GM19455 (cell line): ENCODE data around the gene PDE2A.
A peak's percentile ranks its signal among the peaks of the same experiment; 100 is the strongest.

ENCODE experiments used
- ATAC-seq: cut with Tn5 transposase; IDR thresholded peaks from one replicate; pipeline ENCODE4 v1.9.1; 2021; ENCODE audit not compliant: unreplicated experiment

PDE2A gene

DNA sequence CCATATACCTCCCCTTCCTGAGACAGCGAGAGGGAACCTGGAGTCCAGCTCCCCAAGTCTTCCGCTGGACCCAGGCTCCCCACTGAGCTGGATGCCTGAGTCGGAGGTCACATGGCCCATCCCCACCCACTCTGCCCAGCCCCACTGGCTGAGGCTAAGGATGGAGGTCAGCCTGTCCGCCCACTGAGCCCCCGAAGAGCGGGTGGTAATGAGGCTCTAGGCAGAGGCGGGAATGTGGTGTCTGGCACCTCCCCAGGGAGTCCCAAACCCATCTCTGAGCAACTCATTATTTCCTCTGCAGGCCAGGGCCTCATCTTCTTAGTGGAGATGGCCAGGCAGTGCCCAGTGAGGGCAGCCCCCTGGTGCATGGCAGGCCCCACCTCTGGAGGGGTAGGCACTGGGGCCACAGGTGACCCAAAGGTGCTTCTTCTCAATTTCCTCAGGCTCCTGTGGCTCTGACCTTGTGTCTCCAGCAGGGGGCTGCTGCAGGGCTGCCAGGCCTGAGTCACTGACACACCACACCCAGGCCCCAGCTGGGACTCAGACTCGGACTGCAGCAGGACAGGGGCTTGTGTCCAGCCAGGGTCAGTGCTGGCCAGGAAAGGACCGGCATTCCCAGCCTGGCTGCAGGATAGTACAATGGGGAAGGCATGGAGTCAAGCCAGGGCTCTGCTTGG lies 10.2 kb upstream of the PDE2A start:
- ATAC-seq: no peak

DNA sequence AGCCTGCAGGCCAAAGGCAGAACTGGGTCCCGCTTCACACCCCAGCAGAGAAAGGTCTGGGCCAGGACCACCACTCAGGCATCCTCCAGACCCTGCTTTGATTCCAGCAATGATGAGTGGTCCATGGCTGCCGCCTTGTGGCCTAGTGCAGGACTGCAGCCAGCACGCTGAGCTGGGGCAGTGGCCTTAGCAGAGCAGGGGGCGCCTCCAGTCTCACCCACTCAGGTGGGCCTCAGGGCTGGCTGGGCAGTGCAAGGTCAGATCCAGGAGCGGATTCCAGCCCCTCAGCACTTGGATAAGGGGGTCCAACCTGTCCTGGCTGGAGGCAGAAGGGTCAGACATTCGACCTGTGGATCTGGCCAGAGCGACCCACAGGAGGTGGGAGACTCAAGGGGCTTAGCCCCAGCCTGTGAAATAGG lies 9.6 kb upstream of the PDE2A start:
- ATAC-seq: no peak

- ATAC-seq: no peak
Measured at GRCh38 chr11:72682858-72683243, 8.6 kb upstream of the PDE2A start.

- no peak for ATAC-seq
Measured at GRCh38 chr11:72682238-72682857, 8.1 kb upstream of the PDE2A start.

DNA sequence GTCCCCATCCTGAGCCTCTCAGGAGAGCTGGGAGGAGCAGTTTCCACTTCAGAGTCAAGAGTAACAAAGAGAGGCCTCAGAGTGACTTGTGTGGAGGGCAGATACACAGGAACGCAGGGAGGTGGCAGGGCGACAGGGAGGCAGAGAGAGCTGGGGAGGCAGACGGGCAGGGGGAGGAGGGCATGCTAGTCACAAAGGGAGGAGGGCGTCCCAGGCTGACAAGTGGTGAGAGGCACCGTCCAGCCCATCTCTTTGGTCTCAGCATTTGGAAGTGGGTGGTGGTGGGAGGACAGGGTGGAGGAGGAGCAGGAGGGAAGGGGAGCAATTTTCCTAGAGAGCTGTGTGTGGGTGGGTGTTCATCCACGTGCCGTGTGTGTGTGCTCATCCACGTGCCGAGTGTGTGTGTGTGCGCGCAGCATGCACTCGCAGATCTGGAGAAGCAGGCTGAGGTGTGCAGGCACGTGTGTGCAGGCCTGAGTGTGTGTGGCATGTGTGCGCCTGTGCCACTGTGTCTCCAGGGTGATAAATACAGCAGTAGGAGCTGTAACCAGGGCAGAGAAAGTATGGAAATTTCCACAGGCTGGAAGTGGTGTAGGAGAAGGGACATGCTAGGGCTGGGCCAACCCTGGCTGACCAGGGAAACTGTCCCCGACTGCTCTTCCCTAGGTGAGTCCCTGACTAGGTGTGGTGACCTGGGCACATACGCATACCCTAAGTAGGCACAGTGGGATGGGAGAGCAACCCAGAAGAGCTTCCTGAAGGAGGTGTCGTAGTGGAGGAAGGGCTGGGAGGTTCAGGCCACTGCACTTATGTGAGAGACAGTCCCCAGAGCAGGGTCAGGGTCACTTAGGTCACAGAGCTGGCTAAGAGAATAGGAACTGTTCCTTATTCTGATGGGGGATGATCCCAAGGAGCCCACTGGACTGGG lies 7.3 kb upstream of the PDE2A start:
- ATAC-seq: no peak

GRCh38 chr11:72680624-72681158 lies 6.5 kb upstream of the PDE2A start:
- ATAC-seq: no peak

GRCh38 chr11:72679869-72680268 lies 5.6 kb upstream of the PDE2A start:
- no peak for ATAC-seq

GRCh38 chr11:72678524-72678923 lies 4.3 kb upstream of the PDE2A start:
- ATAC-seq: no peak

GRCh38 chr11:72676861-72677341 lies 2.7 kb upstream of the PDE2A start:
- no peak for ATAC-seq

GRCh38 chr11:72675221-72675620 lies 999 bp upstream of the PDE2A start:
- ATAC-seq: no peak

GRCh38 chr11:72673284-72673942 lies 809 bp downstream of the PDE2A start:
- ATAC-seq: no peak

DNA sequence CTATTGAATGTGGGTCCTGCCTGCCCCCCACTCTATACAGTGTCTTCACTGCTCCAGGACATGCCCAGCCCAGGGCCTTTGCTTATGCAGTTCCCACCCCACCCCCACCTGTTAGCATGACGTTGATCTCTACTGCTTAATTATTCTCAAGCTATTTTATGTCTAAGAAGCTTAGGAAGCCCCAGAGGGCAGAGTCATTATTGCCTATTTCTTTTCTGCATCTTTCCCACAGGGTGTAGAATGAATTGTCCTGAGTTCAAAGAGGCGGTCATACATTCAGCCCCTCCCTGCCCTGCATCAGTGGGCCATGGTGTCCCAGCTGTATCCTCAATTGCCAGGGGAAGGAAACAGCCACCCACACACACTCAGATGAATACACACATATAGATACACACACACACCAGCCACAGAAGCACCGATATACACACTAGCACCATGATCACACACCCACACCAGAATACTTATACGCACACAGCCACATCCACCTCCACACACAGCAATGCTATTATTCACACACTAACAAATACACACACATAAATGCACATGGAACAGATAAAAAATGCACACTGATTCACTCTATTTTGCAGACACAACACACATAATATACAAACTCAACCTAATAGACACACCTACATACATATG lies 1.5 kb downstream of the PDE2A start:
- ATAC-seq: no peak

DNA sequence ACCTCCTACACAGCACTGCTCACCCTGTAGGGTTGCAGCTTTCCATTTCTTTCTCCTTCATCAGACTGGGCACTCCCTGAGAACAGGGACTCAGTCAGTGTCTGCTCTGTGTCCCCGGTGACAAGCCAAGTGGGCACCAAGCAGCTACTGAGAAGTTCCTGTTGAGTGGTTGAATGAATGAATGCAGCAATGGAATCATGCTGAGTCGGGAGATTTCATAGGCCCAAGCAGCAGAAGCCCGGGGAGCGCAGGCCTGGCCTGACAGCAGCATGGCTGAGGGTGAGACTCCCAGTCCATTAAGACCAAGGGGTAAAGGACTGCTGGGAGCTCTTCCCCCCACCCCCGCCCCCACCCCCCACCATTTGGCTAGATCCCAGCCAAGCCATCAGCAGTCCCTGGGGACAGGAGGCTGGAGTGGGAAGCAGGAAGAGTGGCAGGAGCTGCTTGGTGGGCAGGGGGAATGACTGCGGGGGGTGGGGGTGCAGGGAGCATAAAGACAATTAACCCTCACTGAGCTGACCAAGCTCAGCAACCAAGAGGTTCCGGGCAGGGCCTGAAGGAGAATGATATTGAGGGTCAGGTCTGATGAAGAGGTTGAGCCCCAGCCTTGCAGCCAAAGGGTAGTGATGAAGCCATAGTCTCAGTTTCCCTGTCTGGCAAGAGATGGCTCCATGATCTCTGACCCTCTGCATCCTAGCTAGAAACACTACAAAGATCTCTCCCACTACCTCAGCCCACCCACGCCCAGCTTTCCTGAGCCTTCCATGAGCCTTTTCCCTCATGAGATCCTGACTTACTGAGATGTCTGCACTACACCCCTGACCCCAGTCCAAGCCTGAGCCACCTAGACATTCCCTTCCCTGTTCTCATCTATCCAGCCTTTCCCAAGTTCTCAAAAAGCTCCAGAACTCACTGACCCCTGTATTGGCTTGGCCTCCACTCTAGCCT lies 2.8 kb downstream of the PDE2A start:
- no peak for ATAC-seq

DNA sequence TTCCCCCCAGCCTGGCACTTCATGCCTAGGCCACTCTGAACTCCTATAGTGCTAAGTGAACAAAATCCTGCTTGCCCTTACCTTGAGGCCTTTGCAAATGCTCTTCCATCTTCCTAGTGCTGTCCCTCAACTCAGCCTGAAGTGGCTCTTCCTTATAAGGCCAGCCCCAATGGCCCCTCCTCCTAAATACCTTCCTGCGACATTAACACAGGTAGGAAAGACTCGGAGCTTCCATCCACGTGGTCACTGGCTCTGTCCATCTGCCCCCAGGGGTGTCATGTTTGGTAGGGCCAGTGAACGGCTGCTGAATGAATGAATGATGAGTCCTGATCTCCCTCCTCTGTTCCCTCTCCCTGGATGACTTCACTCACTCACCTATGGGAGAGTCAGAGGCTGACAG lies 4.2 kb downstream of the PDE2A start:
- ATAC-seq: no peak

- no peak for ATAC-seq
Measured at GRCh38 chr11:72669527-72669926, 4.7 kb downstream of the PDE2A start.

- ATAC-seq: peak; percentile 93
Measured at GRCh38 chr11:72668629-72669347, 5.4 kb downstream of the PDE2A start.

DNA sequence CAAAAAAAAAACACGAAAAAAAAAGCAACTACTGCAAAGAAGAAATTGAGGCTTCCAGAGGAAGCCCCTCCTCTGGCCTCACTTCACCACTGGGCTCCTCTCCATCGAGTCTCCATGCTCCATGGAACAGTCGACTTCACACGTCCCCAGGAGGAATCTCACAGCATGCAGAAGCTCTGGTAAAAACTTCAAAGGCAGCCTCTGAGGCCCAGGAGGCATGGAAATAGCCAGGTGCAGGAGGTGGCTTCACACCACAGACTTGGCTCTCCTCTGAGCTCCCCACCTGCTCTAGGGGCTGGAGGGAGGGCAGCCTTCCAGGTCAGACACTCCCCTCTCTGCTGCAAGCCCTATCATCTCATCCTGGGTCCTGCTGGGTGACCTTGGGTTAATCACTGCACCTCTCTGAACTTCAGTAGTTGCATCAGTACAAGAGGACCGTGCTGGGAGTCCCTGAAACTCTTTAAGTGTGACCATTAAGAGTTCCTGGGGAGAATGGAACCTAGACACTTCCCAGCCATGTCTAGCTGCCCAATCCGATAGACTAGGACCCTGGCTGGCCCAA lies 8.2 kb downstream of the PDE2A start:
- no peak for ATAC-seq

DNA sequence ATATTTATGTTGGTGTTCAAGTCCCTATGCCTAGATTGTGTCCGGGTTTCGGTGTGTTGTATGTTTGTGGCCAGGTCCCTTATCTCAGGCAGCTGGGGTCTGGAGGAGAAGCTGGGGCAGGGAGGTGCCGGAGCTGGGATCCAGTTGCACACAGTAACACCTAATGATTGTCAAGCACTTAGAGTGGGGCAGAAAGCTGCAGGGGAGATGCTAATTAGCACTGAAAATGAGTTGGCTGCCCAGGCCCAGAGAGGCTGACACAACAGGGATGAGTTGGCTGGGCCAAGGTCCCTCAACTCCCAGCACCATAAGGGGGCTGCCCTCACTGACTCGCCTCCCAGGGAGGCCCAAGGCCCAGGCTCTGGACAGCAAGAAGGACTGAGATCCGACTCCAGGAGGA lies 12.2 kb downstream of the PDE2A start:
- no peak for ATAC-seq
